Muscle of arm (tissue), 12 donors: ENCODE data around the gene SHMT2. TPM values are rescaled to one million over a fixed set of nuclear protein-coding genes. Genes with fewer than 3 reads are reported as not detected.
"Not testable (repeated sequence)": the region's sequence is repeated elsewhere in the genome, so short reads cannot be mapped to it uniquely, and the experiment has no call there.

Experiments used
- DNase-seq: peaks from one replicate; pipeline ENCODE4 v3.0.0-alpha.2; 2013
- polyA plus RNA-seq, 12 donors: library from polyadenylated mRNA; unstranded; fragments of 120-200 nt; gene quantifications; one replicate each; pipeline ENCODE4 v1.2.1, GENCODE V29; 2013; ENCODE audit not compliant: insufficient read length in 12 of 12

SHMT2 gene
- polyA plus RNA-seq, 12 donors, result 50.8 to 97.5 (median 61.8) TPM; not detected in 1

GRCh38 chr12:57258977-57259970 lies 29.8 kb downstream of the SHMT2 start:
- DNase-seq, result no peak

DNA sequence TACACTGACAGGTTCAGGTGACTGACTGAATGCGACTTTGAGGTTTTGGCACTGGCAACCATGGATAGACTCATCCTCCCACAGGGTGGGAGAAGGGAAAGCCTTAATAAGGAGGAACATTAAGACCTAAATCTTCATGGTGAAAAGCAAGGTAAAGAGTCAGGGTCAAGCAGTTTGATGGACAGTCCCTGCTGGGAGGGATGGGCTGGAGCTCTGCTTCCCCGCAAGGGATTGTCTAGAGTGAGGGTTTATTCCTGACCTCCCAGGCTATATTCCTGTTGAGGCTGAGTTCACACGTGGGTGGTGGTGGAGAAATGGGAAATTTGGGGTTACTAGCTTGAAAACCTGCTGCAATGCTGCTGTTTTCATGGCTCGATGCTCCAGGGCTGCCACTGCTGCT lies 30.9 kb downstream of the SHMT2 start:
- DNase-seq, result no peak

DNA sequence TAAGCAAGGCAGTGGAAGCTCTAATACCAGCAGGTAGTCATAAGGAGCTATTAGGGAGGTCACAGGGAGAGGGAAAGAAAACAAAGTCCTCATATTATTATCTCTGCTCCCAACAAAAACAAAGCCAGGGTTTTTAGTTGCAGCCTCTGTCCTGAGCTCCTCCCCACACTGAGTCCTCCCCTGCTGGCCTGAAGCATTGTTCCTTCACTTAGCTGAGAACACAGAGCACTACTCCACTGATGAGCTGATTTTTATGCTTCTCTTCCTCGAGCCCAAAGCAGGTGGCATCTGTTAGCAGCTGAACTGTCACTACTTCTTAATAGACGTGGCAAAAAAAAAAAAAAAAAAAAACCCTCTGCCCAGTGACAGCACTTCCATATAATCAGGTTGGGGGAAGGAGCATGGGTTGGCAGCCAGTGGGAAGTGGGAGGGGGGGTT lies 31.9 kb downstream of the SHMT2 start:
- DNase-seq, result no peak

DNA sequence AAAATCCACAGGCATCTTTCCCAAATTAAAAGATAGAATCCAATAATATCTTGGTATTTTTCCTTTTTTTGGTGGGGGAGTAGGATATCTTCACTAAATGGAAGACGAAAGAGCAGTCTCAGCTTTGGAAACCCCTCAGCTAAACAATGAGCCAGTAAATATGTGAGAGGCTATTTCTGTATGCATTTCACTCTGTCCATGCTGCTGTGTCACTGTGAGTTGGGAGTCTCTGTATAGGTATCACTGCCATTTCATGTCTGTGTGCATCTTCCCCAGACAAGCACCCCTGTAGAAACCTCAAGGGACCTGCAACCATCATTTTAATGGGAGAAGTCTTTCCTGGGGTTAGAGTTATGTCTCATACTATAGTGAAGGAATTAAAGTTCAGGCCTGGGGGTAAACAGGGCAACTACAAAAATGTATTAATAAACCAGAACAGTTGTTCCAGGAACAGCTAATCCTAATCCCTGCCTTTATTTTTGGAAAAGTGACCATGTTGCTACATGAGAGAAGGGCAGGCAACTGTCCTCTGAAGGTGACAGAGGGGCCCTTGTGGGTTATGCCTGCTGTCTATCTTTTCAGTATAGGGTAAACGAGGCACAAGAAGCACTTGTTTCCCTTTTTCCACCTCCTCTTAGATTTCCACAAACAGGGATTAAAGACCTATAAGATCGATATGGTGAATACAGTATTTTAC lies 32.8 kb downstream of the SHMT2 start:
- no peak for DNase-seq

DNA sequence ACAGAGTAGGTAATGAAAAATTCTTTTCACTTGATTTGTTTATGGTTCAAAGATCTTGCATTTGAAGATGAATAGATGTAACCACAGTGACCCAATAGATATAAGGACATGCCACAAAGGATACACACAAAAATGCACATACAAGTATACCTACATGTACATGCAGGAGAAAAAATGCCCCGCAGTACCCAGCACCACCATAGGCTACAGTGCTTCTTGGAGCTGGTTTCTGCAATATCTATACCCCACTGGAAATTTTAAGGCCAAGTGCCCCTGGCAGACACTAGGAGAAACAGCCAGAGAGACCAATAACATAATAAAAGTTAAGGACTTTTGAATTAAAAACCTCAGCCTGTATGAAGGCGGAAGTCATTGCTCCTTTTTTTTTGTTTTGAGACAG lies 33.6 kb downstream of the SHMT2 start:
- DNase-seq, result no peak

DNA sequence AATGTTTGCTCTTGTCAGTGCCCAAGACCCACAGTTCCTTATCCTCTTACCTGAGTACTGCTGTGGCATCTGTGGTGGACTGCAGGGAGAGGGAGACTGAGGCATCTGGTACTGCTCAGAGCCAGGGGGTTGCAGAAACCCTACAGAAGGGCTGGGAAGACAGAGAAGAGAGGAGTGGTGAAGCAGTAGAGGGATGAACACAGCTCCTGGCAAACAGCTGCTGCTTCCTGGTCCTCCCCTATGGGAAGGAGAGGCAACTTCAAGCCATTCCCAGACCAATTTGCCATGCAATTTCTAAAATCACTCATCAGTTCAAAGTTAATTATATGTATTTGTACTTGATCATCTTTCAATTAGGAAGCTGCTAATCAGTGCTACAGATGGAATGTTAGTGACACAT lies 37.2 kb downstream of the SHMT2 start:
- no peak for DNase-seq

DNA sequence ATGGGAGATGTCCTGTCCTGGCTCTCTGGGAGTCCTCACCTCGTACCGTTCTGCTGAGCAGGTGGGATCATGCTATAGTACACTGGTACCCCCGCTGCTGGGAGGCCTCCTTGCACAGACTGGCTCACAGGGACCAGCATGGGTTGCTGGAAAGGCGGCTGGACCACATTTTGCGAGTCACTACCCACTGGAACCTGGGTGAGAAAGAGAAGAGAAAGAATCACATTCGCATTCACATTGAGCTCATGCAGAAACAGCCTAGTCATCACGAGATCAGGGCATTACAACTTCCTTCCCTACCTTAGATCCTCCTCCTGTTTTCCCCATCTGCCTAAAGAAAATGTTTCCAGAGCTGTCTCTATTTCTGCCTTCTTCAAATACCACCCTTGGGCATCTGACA lies 38.8 kb downstream of the SHMT2 start:
- DNase-seq, result no peak

DNA sequence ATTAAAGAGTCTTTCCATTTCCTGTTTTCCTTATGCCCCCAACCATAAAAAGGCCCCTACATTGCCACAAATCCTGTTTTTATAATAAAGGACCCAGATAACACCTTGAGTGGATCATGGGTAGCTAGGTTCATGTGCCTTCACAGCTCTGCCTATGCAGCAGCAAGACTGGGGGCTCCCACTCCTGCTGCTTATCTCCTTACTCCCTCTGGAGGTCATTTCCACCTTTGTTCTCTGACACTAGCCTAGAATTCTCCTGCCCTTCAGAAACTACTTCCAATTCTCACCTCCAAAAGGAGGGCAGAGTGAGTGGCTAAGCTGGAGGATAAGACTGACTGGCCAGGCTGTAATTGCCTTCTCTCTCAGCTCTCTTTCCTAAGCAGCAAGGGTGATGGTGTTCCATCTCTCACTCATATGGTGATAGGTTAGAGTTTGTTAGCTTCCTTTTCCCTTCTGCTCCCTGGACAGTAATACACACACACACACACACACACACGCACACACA lies 41.5 kb downstream of the SHMT2 start:
- DNase-seq, result no peak

DNA sequence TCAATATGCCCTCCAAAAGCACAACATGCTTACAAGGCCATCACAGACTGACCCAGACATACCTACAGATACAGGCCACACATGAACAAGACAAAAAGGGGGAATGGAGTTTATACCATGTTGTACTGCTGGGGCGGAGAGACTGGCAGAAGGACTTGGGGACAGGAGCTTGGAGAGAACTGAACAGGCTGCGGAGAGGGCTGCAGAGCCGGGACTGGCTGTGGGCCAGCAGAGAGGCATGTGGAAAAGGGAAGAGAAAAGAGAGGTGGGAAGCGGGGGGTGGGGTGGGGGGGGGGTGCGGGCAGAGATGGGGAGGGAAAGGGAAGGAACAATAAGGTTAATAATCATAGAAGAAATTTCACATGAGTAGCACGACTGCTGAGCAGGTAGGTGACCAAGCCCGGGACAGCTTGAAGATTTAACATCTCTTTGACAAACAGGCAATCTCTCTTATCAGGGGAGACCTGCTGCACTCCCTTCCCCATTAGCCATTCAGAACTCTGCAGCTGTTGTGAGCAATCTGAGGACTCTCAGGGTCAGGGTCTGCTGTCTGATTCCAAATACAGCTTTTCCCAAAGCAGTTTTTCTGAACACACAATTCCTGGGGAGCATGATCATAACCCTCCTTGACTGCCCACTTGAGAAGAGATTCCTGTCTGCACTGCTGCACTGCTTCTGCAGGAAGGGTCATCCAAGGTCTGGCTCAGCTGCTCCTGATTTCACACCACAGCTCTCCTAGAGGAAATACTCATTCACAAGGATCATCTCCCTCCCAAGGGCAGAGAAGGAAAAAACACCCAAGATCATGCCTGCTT lies 43.0 kb downstream of the SHMT2 start:
- DNase-seq, result no peak

GRCh38 chr12:57273516-57273915 lies 44.0 kb downstream of the SHMT2 start:
- DNase-seq, result no peak

- not testable (repeated sequence) for DNase-seq
These were observed 46.7 kb downstream of the SHMT2 start for GRCh38 chr12:57276233-57276632.

DNA sequence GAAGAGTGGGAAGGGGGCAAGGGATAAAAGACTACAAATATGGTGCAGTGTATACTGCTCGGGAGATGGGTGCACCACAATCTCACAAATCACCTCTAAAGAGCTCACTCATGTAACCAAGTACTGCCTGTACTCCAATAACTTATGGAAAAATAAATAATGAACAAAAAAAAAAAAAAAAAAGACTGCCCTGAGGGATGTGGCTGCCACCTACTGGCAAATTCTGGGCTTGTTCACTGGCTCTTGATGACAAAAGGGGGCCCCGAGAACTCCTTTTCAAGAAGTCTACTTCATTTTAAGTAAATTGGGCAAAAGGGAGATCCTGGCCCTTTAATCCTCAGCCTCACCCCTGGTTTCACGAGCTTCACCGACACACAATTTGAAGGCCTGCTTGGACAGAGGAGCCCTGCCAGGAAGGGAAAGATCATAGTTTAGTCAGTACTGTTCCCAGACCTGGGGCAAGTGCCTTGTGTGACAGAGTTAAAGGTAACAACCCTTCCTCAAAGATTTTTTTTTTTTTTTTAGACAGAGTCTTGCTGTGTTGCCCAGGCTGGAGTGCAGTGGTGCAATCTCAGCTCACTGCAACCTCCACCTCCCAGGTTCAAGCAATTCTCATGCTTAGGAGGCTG lies 47.5 kb downstream of the SHMT2 start:
- no peak for DNase-seq

GRCh38 chr12:57278465-57279381 lies 49.2 kb downstream of the SHMT2 start:
- DNase-seq, result no peak

- no peak for DNase-seq
These were observed 50.9 kb downstream of the SHMT2 start for GRCh38 chr12:57280211-57281062.

DNA sequence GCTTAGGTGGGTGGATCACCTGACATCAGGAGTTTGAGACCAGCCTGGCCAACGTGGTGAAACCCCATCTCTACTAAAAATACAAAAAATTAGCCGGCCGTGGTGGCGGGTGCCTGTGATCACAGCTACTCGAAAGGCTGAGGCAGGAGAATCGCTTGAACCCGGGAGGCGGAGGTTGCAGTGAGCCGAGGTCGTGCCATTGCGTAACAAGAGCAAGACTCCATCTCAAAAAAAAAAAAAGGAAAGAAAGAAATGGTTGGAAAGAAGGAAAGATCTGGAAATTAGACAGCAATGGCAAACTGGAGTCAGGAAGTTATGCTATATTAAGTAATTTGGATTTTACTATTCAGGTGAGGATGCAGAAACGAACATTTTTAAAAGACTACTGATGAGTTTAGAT lies 52.6 kb downstream of the SHMT2 start:
- not testable (repeated sequence) for DNase-seq
